Calu3 (cell line): ENCODE measurements around the gene ASTL. TPM values are rescaled to one million over a fixed set of nuclear protein-coding genes. Genes with fewer than 3 reads are reported as not detected.
A peak's percentile ranks its signal among the peaks of the same experiment; 100 is the strongest.

Experiments
- BruUV-seq: library from RNA; stranded (reverse); fragments of 400-500 nt; replicated peaks from 2 replicates; lab custom pipeline; 2021; lab: Mats Ljungman, UMichigan
- CTCF ChIA-PET: fragments of 300-600 bp; sonication (Branson Sonifier 250); formaldehyde crosslinking; loops from one replicate; lab custom pipeline; 2022; ENCODE audit warnings: antibody characterized with exemption; lab: Charles Lee
- DNase-seq: peaks from one replicate; pipeline ENCODE4 v3.0.0; 2022
- H3K27ac Mint-ChIP-seq: one replicate; pipeline ENCODE4 v1.8.0; 2022; ENCODE audit warnings: mixed read lengths; ENCODE audit not compliant: unreplicated experiment
- H3K27me3 Mint-ChIP-seq: one replicate; pipeline ENCODE4 v1.8.0; 2022; ENCODE audit warnings: mixed read lengths; ENCODE audit not compliant: unreplicated experiment
- H3K36me3 Mint-ChIP-seq: one replicate; pipeline ENCODE4 v1.8.0; 2022; ENCODE audit warnings: mild to moderate bottlenecking, moderate library complexity, mixed read lengths; ENCODE audit not compliant: insufficient read depth, unreplicated experiment
- H3K4me1 Mint-ChIP-seq: one replicate; pipeline ENCODE4 v1.8.0; 2022; ENCODE audit warnings: mild to moderate bottlenecking, low read depth, mixed read lengths; ENCODE audit not compliant: unreplicated experiment
- H3K4me3 Mint-ChIP-seq: one replicate; pipeline ENCODE4 v1.8.0; 2022; ENCODE audit warnings: mild to moderate bottlenecking, low read depth, moderate library complexity, mixed read lengths; ENCODE audit not compliant: unreplicated experiment
- H3K9me3 Mint-ChIP-seq: one replicate; pipeline ENCODE4 v1.8.0; 2022; ENCODE audit warnings: low read depth, mixed read lengths; ENCODE audit not compliant: unreplicated experiment
- intact Hi-C: fragments of 100-400 bp; cut with micrococcal nuclease; formaldehyde crosslinking; loops from one replicate; pipeline ENCODE4 v1.10.0; 2022; ENCODE audit not compliant: unreplicated experiment
- total RNA-seq: library from RNA; stranded (reverse); gene quantifications from 2 replicates; pipeline ENCODE4 v1.2.3, GENCODE V29; 2022
- TF ChIP-seq, protein P1 (sequence below): fragments of 200-600 bp; IDR thresholded peaks from one replicate; pipeline ENCODE4 v1.8.0; 2022; ENCODE audit warnings: antibody characterized with exemption; ENCODE audit not compliant: unreplicated experiment

ASTL gene
- total RNA-seq, 1 experiment from 2014 or later, result not detected

DNA sequence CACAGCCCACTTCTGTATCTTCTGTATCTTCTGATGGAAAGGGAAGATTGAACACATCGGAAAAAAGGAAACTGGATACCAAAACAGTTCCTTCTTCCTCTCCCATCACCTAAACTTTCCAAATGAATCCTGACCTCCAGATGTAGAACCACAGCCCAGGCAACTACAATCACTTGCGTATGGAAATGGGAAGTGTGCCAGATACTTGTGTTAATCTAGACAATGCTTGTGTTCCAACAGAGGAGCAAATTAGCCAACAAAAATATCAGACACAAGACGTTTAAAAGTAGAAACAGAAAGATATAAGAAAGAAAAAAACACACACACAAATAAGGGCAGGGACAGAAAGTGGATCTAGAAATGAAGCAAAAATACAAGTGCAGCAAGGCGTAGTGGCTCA, 38.4 kb upstream of the ASTL start:
- no peak overlapping the region for H3K4me3 Mint-ChIP-seq
- H3K4me1 Mint-ChIP-seq, result no peaks in the 10 kb centered on the region
- DNase-seq, result no peak
- no TSS peak for BruUV-seq
- intact Hi-C loops, result loop anchor here (10.0 kb wide), 1 partner anchor 152 kb away; no protein-coding TSS in a partner anchor
- H3K27ac Mint-ChIP-seq, result no peak overlapping the region
- no peaks in the 10 kb centered on the region for H3K9me3 Mint-ChIP-seq
- H3K36me3 Mint-ChIP-seq, result no peaks in the 10 kb centered on the region
- CTCF ChIA-PET, result no interaction called here
- peaks cover 14% of the 10 kb centered on the region for H3K27me3 Mint-ChIP-seq
- TF ChIP-seq, protein P1, sequence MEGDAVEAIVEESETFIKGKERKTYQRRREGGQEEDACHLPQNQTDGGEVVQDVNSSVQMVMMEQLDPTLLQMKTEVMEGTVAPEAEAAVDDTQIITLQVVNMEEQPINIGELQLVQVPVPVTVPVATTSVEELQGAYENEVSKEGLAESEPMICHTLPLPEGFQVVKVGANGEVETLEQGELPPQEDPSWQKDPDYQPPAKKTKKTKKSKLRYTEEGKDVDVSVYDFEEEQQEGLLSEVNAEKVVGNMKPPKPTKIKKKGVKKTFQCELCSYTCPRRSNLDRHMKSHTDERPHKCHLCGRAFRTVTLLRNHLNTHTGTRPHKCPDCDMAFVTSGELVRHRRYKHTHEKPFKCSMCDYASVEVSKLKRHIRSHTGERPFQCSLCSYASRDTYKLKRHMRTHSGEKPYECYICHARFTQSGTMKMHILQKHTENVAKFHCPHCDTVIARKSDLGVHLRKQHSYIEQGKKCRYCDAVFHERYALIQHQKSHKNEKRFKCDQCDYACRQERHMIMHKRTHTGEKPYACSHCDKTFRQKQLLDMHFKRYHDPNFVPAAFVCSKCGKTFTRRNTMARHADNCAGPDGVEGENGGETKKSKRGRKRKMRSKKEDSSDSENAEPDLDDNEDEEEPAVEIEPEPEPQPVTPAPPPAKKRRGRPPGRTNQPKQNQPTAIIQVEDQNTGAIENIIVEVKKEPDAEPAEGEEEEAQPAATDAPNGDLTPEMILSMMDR, result no peak

DNA sequence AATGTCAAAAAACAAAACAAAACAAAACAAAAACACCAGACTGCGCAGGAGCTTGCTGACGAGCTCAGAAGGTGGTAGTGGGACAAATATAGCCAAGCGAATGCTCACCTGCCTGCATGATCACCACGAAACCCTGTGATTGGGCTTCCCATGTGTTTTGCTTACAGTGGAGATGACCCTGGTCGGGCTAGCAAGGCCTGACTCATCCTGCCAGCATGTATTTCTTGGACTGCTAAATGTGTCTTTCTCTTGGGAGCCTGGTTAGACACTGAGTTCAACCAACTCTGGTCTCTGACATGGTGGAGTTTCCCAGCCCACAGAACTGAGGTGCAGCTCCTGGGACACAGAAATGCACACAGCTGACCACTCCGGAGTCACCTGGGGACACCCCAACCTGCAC, 37.6 kb upstream of the ASTL start:
- TF ChIP-seq, protein P1, result no peak
- H3K27ac Mint-ChIP-seq, result no peak overlapping the region

DNA sequence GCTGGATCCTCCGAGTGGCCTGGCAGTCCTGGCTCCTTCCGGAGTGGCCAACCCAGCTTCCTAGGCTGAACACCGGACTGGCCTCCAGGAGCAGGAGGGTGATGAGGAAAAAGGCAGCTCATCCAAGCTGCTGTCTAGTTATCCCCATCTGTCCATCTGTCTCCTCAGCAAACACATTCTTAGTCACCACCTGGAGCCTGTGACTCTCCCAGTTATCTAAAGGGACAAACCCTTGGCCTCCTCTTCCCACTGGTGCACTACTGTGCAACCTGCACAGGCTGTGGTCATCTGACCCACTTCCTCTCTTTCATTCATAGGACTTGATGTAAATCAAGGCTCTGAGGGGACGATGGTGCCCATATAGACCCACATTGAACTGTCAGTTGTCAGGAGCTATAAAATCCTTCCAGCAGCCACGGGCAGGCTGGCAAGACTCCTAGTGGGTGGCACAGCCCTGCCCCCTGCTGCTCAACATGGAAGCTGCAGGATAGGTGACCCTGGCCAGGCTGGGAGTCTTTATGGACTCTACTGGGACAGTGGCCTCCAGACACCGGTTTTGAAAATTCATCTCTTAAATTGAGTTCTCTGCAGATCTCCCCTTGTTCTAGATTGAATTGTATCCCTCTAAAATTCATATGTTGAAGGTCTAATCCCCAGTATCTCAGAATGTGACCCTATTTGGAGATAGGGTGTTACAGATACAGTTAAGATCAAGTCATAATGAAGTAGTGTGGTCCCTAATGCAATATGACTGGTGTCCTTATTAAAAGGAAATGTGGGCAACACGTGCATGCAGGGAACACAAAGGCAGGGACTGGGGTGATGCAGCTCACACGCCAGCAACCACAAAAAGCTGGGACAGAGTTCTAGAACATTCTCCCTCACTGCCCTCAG, 36.2 kb upstream of the ASTL start:
- BruUV-seq, result no TSS peak
- TF ChIP-seq, protein P1, result peak; percentile 85
- Mint-ChIP-seq H3K9me3 (no peaks in the 10 kb centered on the region), H3K27me3 (peaks cover 14% of the 10 kb centered on the region), H3K4me1 (no peaks in the 10 kb centered on the region), H3K4me3 (no peak overlapping the region), H3K27ac (no peak overlapping the region), H3K36me3 (no peaks in the 10 kb centered on the region)
- intact Hi-C loops, result loop anchor here (1.0 to 10.0 kb wide), 3 partner anchors 36 to 182 kb away; partner anchors contain the start of gene ASTL
- CTCF ChIA-PET, result interaction anchor here (0.6 to 2.0 kb wide), 13 partner anchors 25 to 879 kb away, joined by 3 to 42 read pairs (median 4); partner anchors contain the start of genes ADRA2B and ASTL
- peak; percentile 85 for DNase-seq

More for the DNA sequence above, 37.6 kb upstream of the ASTL start:
- H3K4me1 Mint-ChIP-seq, result no peaks in the 10 kb centered on the region
- CTCF ChIA-PET, result interaction anchor here (0.7 kb wide), 1 partner anchor 166 kb away, joined by 4 read pairs; no protein-coding TSS in a partner anchor
- peaks cover 14% of the 10 kb centered on the region for H3K27me3 Mint-ChIP-seq
- intact Hi-C loops, result loop anchor here (2.0 to 10.0 kb wide), 2 partner anchors 37 to 151 kb away; partner anchors contain the start of gene ASTL
- no peaks in the 10 kb centered on the region for H3K9me3 Mint-ChIP-seq
- H3K4me3 Mint-ChIP-seq, result no peak overlapping the region
- no TSS peak for BruUV-seq
- H3K36me3 Mint-ChIP-seq, result no peaks in the 10 kb centered on the region
- DNase-seq, result no peak

DNA sequence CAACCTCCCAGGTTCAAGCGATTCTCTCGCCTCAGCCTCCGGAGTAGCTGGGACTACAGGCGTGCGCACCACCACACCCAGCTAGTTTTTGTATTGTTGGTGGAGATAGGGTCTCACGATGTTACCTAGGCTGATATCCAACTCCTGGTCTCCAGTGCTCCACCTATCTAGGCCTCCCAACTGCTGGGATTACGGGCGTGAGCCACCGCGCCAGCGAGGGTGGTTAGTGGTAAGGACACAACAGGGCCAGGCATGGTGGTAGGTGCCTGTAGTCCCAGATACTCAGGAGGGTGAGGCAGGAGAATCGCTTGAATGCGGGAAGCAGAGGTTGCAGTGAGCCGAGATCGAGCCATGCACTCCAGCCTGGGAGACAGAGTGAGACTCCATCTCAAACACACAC, 33.5 kb upstream of the ASTL start:
- CTCF ChIA-PET, result no interaction called here
- no peaks in the 10 kb centered on the region for H3K36me3 Mint-ChIP-seq
- no peak for DNase-seq
- no peak overlapping the region for H3K4me3 Mint-ChIP-seq
- no TSS peak for BruUV-seq
- H3K9me3 Mint-ChIP-seq, result no peaks in the 10 kb centered on the region
- peaks cover 19% of the 10 kb centered on the region for H3K27me3 Mint-ChIP-seq
- intact Hi-C loops, result loop anchor here (10.0 kb wide), 1 partner anchor 147 kb away; no protein-coding TSS in a partner anchor
- no peak overlapping the region for H3K27ac Mint-ChIP-seq
- TF ChIP-seq, protein P1, result no peak
- H3K4me1 Mint-ChIP-seq, result no peaks in the 10 kb centered on the region
